Tibial nerve (tissue), 4 donors: ENCODE results near the gene ABCB1.

Experiments
- EP300 ChIP-seq, 2 donors: sonication (generic); formaldehyde crosslinking; IDR thresholded peaks; one replicate each; pipeline ENCODE4 v1.6.1; 2017; ENCODE audit warnings: antibody characterized with exemption in 2 of 2, mild to moderate bottlenecking in 1 of 2
- POLR2A ChIP-seq, 2 donors: fragments of 450-650 bp; IDR thresholded peaks; one replicate each; pipeline ENCODE4 v1.6.1; 2017; ENCODE audit warnings: antibody characterized with exemption in 2 of 2, mild to moderate bottlenecking in 2 of 2, moderate library complexity in 2 of 2
- TF ChIP-seq, protein P1 (sequence below), 5 experiments: fragments of 200-600 bp in 3 of 5; fragments of 450-650 bp in 2 of 5; sonication (generic) in 3 of 5; IDR thresholded peaks; one replicate each; pipeline ENCODE4 v1.5.1; 2016 to 2019; ENCODE audit warnings: antibody characterized with exemption in 5 of 5, mild to moderate bottlenecking in 3 of 5, moderate library complexity in 2 of 5

DNA sequence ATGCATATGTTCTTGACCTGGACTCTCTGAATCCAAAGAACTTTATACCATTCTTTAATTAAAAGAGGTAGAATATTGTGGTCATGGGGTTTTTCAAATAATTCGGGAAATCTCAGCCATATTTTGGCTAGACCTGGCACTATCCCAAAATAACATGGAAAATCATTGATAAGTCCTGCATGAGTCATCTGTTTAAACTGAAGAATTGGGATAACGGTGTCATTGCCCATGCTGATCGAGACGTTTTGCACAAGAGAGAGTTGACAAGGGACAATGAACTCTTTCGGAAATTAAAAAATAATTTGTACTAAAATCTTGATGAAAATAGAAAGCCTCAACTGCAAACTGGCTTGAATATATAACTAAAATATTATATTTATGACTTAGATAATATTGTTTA is 105.3 kb downstream of the ABCB1 start:
- TF ChIP-seq, protein P1, sequence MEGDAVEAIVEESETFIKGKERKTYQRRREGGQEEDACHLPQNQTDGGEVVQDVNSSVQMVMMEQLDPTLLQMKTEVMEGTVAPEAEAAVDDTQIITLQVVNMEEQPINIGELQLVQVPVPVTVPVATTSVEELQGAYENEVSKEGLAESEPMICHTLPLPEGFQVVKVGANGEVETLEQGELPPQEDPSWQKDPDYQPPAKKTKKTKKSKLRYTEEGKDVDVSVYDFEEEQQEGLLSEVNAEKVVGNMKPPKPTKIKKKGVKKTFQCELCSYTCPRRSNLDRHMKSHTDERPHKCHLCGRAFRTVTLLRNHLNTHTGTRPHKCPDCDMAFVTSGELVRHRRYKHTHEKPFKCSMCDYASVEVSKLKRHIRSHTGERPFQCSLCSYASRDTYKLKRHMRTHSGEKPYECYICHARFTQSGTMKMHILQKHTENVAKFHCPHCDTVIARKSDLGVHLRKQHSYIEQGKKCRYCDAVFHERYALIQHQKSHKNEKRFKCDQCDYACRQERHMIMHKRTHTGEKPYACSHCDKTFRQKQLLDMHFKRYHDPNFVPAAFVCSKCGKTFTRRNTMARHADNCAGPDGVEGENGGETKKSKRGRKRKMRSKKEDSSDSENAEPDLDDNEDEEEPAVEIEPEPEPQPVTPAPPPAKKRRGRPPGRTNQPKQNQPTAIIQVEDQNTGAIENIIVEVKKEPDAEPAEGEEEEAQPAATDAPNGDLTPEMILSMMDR (IDR thresholded peaks at IDR 0.05), result no peak
- no peak for TF ChIP-seq POLR2A (IDR thresholded peaks at IDR 0.05)
- TF ChIP-seq EP300 (IDR thresholded peaks at IDR 0.05), result no peak
